ENCODE data around the gene FUT4.

- no peak for TF ChIP-seq POLR2A (IDR thresholded peaks at IDR 0.05)
- TF ChIP-seq CTCF (IDR thresholded peaks at IDR 0.05), result no peak
Observed at GRCh38 chr11:94550513-94550912, 6.8 kb downstream of the FUT4 start.
